ENCODE results near the gene FES.

The FES gene

GRCh38 chr15:90933301-90933700 is 49.0 kb downstream of the FES start:
- DNase-seq: no peak

- DNase-seq: peak; percentile 69
Observed at GRCh38 chr15:90934256-90934948, 50.1 kb downstream of the FES start.

- DNase-seq: peak; percentile 64
Observed at GRCh38 chr15:90934949-90935751, 50.8 kb downstream of the FES start, which contains the start of gene UNC45A. Gene UNC45A (plus strand): TSS chr15:90935285. CDS start chr15:90935325, 40 bp downstream.

GRCh38 chr15:90936823-90937222 is 52.5 kb downstream of the FES start:
- DNase-seq: no peak

- no peak for DNase-seq
Observed at GRCh38 chr15:90938261-90938660, 54.0 kb downstream of the FES start.

GRCh38 chr15:90939756-90940155 is 55.5 kb downstream of the FES start:
- DNase-seq: no peak

- no peak for DNase-seq
Observed at GRCh38 chr15:90941038-90941437, 56.7 kb downstream of the FES start.

GRCh38 chr15:90942354-90943120 is 58.2 kb downstream of the FES start:
- DNase-seq: no peak

- no peak for DNase-seq
Observed at GRCh38 chr15:90945091-90945490, 60.8 kb downstream of the FES start.
